CD4-positive, alpha-beta T cell treated with Interleukin-1 beta for 1 hour (primary cell): Measurements from ENCODE around the gene DDI2.

Source experiments
- DNase-seq, 2 donors: peaks; one replicate each; pipeline ENCODE4 v3.0.0-alpha.2; 2020 to 2022

The DDI2 gene

DNA sequence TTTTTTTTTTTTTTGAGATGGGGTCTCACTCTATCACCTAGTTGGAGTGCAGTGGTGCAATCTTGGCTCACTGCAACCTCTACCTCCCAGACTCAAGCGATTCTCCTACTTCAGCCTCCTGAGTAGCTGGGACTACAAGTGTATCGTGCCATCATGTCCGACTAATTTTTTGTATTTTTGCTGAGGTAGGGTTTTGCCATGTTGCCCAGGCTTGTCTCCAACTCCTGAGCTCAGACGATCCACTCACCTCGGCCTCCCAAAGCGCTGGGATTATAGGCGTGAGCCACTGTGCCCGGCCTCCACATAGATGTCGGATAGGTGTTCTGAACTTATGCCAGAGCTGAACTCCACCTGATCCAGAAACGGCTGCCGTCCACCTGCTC, 87.9 kb downstream of the DDI2 start:
- no peak for DNase-seq

DNA sequence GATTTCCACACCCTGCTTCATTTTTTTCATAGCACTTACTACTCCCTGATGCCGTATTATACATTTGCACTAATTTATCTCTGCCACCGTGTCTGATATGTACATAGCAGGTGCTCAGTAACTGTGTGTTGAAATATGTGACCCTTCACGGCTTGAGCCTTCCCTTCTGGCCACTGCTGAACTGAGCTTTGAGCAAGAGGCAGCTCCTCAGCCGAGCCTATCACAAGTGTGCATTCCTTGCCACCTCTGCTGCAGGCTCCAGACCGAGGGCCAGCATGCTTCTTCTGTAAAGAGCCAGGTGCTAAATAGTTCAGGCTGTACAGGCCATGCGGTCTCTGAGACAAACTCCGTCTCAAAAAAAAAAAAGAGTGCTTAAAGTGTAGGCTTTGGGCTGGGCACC, 89.5 kb downstream of the DDI2 start:
- DNase-seq: no peak

DNA sequence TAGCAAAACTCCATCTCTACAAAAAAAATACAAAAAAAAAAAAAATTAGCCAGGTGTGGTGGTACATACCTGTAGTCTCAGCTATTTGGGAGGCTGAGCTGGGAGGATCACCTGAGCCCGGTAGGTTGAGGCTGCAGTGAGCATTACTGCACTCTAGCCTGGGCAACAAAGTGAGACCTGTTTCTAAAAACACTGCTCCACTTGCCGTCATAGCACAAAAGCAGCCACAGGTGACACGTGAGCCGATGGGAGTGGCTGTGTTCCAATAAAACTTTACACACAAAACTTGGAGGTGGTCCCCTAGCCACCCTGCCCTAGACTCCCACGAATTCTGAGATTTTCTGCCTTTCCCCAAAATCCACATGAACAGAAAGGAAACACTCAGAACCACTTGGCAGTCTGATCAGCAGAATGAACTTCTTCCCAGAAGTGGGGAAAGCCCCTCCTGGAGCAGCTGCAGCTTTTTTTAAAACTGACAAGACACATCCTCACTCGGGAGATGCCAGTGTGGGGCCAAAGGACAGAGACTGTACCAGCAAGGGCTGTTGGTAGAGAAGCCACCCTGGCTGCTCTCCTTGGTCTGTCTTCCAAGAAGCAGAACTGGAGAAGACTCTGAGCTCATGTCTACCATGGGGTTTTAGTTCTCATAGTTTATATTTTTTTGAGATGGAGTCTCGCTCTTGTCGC, 90.1 kb downstream of the DDI2 start:
- DNase-seq: no peak

DNA sequence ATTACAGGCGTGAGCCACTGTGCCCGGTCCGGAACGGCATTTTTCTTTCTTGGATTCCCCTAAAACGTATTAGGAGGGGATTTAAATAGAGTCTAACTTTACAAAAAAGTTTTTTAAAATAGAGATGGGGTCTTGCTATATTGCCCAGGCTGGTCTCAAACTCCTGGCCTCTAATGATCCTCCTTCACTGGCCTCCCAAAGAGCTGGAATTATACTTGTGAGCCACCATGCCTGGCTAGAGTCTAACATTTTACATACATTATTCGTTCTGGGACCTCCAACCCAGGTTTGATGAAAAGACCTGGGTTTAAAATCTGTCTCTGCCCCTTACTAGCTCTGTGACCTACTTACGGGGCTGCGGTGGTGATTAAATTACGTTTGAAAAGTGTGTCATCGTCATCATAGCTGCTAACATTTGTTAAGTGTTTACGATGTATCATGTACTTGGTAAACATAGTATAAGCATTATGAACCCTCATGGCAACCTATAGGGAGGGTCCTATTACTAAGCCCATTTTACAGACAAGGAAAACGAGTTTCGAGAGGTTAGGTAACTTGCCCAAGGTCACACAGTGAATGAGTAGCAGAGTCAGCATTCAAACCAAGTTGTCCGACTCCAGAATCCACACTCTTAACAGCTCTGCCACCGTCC, 91.4 kb downstream of the DDI2 start:
- no peak for DNase-seq

DNA sequence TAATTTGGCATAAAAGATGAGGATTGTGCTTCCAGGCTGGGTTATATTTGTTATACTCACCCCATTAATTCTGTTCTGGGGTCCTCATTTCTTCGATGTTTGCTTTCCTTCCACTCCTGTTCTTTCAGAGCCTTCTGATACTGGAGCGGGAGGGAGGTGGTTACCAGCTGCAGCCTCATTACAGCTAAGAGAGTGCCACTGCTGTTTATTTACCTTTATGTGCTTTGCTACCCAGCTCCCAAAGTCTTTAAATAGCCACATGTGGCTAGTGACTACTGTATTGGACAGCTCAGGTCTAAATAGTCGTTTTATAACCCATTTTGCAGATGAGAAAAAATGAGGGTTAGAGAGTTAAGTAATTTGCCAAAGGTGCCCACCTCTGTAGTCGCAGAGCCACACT, 92.0 kb downstream of the DDI2 start:
- no peak for DNase-seq

DNA sequence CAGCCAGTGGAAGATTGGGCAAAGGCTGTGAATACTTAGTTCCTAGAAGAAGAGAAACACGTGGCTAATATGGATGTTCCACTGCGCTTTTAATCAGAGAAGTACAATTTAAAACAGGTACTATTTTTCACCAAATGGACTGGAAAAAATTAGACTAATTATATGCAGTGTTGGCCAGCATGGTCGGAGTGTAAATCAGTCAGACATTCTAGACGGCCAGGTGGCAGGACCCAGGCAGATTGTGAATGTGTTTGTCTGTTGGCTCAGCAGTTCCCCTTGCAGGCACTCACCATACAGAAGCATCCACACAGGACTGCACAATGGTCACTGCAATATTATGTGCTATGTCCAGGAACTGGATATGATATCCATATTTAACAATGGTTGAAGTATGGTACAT, 94.9 kb downstream of the DDI2 start:
- no peak for DNase-seq

DNA sequence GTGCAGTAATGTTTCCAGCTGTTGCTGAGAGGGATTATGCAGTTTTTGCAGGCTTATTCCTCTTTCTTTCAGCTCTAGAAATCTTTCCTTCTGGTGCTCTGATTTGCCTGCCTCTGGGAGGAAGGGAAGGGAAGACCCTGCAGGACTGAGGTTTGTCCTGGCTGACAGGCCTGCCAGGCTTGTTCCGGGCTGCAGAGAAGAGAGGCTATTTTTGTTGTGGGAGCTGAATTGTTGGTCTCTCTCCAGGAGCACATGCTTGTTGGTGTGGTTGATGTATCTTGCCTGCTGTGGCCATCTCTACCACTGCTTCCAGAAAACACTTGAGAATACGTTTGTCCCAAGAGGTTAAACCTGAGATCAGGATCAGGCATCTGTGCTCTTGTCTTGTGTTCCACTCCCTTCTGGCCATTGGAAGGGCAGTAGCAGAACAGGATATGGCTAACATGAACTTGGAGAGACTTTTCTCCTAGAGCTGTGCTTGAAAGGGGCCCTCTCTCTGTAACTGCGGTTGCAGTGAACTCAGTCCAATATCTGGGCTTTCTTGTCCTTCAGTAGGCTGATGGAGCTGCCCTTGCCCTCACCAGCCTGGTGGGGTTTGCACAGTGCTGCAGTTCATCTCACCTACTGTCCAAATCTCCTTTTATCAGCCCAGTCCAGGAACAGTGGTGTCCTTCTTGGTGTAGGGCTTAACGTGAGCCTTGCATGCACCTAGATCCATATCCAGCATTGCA, 97.3 kb downstream of the DDI2 start:
- DNase-seq: no peak

DNA sequence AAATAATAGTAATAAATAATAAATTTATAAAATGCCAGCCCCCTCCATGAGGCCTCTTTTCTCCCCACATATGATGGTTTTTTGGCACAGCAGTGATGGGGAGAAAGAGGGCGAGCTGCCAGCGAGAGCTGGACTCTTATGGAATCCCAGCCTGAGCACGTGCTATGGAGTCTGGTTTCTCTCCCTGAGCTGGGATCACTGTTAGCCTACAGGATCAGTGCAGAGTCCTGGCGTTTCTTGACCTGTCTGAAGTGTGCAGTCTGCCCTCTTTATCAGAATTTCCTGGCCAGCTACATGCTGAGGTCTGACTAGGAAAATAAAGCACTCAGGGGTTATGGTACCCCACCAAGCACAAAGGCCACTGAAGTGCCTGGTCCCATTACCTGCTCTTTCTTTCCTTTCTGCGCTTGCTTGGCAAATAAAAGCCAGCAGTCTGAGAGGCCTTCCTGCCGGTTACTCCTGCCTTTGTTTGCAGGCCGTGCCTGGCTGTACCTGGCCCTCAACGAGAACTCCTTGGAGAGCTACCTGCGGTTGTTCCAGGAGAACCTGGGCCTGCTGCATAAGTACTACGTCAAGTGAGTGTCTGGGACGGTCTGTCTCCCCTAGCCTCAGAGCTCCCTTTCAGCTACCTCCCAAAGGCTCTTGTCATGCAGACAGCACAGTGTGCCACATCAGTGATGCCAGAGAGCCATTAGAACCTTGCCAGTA, 100.3 kb downstream of the DDI2 start:
- DNase-seq: no peak

DNA sequence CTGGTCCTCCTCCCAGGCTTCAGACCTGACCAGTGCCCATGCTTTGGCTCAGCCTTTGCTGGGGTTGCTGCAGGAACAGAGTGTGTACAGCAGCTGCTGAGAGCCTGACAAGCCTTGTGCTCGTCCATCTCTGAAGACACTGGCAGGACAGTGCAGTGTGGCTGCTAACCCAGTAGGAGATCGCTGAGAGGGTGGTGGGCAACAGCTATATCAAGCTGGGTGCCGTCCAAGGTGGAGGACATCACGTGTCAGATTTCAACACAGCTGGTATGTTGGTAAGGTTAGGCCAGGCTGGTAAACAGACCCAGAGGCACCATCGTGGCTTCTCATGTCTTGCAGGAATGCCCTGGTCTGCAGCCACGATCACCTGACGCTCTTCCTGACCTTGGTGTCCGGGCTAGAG, 100.9 kb downstream of the DDI2 start:
- no peak for DNase-seq
